Ishikawa (cell line): ENCODE measurements around the gene HOOK2.

ENCODE experiments used
- CEBPB ChIP-seq: IDR thresholded peaks from 2 replicates; pipeline ENCODE4 v1.6.1; 2012
- CREB1 ChIP-seq: IDR thresholded peaks from 2 replicates; pipeline ENCODE4 v1.6.1; 2012; ENCODE audit warnings: low read depth
- EGR1 ChIP-seq: IDR thresholded peaks from 2 replicates; pipeline ENCODE4 v1.6.1; 2012
- EP300 ChIP-seq: IDR thresholded peaks from 2 replicates; pipeline ENCODE4 v1.6.1; 2012; ENCODE audit warnings: borderline replicate concordance
- FOXM1 ChIP-seq: IDR thresholded peaks from 2 replicates; pipeline ENCODE4 v1.6.1; 2012; ENCODE audit warnings: low read depth, borderline replicate concordance
- NFIC ChIP-seq: IDR thresholded peaks from 2 replicates; pipeline ENCODE4 v1.6.1; 2012
- RAD21 ChIP-seq: IDR thresholded peaks from 2 replicates; pipeline ENCODE4 v1.6.1; 2012; ENCODE audit warnings: low read depth
- TAF1 ChIP-seq: IDR thresholded peaks from 2 replicates; pipeline ENCODE4 v1.6.1; 2012; ENCODE audit warnings: low read depth, mild to moderate bottlenecking
- TCF12 ChIP-seq: IDR thresholded peaks from 2 replicates; pipeline ENCODE4 v1.6.1; 2012; ENCODE audit warnings: low read depth
- TEAD4 ChIP-seq: IDR thresholded peaks from 2 replicates; pipeline ENCODE4 v1.6.1; 2012
- YY1 ChIP-seq: IDR thresholded peaks from 2 replicates; pipeline ENCODE4 v1.6.1; 2012; ENCODE audit warnings: low read depth
- ZBTB7A ChIP-seq: IDR thresholded peaks from 2 replicates; pipeline ENCODE4 v1.6.1; 2012; ENCODE audit warnings: low read depth
- TF ChIP-seq, protein P1 (sequence below): IDR thresholded peaks from 2 replicates; pipeline ENCODE4 v1.6.1; 2012
- TF ChIP-seq, protein P2 (sequence below): IDR thresholded peaks from 2 replicates; pipeline ENCODE4 v1.6.1; 2012; ENCODE audit warnings: low read depth, mild to moderate bottlenecking

DNA sequence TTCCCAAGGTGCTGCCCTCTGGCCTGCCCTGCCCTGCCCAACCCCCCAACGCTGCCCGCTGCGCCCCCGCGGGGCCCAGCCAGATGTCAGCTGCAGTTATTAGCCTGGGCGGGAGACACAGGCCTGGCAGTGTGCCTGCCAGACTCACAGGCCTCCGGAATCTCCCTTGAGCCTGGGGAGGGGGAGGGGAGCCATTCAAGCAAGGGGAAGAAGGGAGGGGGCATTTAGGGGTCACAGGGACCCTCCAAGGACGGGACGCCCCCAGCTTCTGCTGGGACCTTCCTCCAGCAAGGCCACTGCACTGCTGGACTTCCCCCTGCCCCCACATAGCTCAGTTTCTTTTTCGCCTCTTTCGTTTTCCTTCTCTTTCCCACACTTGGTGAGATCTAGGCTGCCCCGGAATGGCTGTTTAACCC, 13.3 kb upstream of the HOOK2 start:
- peak; percentile 5; the same call in 1 of the 2 replicates for TF ChIP-seq CEBPB
- no peak for TF ChIP-seq TEAD4
- TF ChIP-seq TCF12 = peak; percentile 97
- TF ChIP-seq EGR1 = peak; percentile 74
- no peak for TF ChIP-seq TAF1
- TF ChIP-seq ZBTB7A = peak; percentile 90
- TF ChIP-seq EP300 = peak; percentile 87
- peak; percentile 77; the same call in 1 of the 2 replicates for TF ChIP-seq FOXM1
- TF ChIP-seq, protein P1, sequence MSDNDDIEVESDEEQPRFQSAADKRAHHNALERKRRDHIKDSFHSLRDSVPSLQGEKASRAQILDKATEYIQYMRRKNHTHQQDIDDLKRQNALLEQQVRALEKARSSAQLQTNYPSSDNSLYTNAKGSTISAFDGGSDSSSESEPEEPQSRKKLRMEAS = peak; percentile 65
- TF ChIP-seq, protein P2, sequence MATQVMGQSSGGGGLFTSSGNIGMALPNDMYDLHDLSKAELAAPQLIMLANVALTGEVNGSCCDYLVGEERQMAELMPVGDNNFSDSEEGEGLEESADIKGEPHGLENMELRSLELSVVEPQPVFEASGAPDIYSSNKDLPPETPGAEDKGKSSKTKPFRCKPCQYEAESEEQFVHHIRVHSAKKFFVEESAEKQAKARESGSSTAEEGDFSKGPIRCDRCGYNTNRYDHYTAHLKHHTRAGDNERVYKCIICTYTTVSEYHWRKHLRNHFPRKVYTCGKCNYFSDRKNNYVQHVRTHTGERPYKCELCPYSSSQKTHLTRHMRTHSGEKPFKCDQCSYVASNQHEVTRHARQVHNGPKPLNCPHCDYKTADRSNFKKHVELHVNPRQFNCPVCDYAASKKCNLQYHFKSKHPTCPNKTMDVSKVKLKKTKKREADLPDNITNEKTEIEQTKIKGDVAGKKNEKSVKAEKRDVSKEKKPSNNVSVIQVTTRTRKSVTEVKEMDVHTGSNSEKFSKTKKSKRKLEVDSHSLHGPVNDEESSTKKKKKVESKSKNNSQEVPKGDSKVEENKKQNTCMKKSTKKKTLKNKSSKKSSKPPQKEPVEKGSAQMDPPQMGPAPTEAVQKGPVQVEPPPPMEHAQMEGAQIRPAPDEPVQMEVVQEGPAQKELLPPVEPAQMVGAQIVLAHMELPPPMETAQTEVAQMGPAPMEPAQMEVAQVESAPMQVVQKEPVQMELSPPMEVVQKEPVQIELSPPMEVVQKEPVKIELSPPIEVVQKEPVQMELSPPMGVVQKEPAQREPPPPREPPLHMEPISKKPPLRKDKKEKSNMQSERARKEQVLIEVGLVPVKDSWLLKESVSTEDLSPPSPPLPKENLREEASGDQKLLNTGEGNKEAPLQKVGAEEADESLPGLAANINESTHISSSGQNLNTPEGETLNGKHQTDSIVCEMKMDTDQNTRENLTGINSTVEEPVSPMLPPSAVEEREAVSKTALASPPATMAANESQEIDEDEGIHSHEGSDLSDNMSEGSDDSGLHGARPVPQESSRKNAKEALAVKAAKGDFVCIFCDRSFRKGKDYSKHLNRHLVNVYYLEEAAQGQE = no peak
- no peak for TF ChIP-seq YY1
- TF ChIP-seq RAD21 = peak; percentile 35; the same call in 1 of the 2 replicates
- TF ChIP-seq CREB1 = no peak
- peak; percentile 96 for TF ChIP-seq NFIC
